Gastrocnemius medialis (tissue), 4 donors: ENCODE data around the gene IL18RAP. TPM values are rescaled to one million over a fixed set of nuclear protein-coding genes. Genes with fewer than 3 reads are reported as not detected.

Source experiments
- ATAC-seq, 2 donors: fragments of 150-250 bp; one replicate each; pipeline ENCODE4 v1.9.1; 2016
- DNase-seq, 2 donors: peaks; one replicate each; pipeline ENCODE4 v3.0.0-alpha.2; 2019
- H3K27ac ChIP-seq, 4 donors: fragments of 200-600 bp; sonication (generic); 1 replicate in 1 of 4; 2 replicates in 3 of 4; pipeline ENCODE4 v1.5.1; 2016 to 2018; ENCODE audit warnings: mild to moderate bottlenecking in 2 of 4, moderate library complexity in 1 of 4
- H3K27me3 ChIP-seq, 3 donors: fragments of 200-600 bp; sonication (generic) in 2 of 3; 1 replicate in 1 of 3; 2 replicates in 2 of 3; pipeline versions ENCODE4 v1.5.1 to v1.6.0; 2016 to 2019; ENCODE audit warnings: mild to moderate bottlenecking in 1 of 3, moderate library complexity in 1 of 3
- H3K36me3 ChIP-seq, 2 donors: fragments of 200-600 bp; sonication (generic) in 1 of 2; one replicate each; pipeline ENCODE4 v1.5.1; 2017 to 2018
- H3K4me1 ChIP-seq, 2 donors: fragments of 200-600 bp; sonication (generic) in 1 of 2; one replicate each; pipeline ENCODE4 v1.5.1; 2016 to 2017; ENCODE audit warnings: mild to moderate bottlenecking in 2 of 2
- H3K4me3 ChIP-seq, 4 donors: fragments of 200-600 bp; sonication (generic) in 3 of 4; 1 replicate in 1 of 4; 2 replicates in 3 of 4; pipeline ENCODE4 v1.5.1; 2016 to 2019; ENCODE audit warnings: mild to moderate bottlenecking in 2 of 4
- H3K9me3 ChIP-seq, 3 donors: fragments of 200-600 bp; sonication (generic) in 2 of 3; 1 replicate in 1 of 3; 2 replicates in 2 of 3; pipeline ENCODE4 v1.5.1; 2016 to 2019
- CTCF ChIP-seq, 5 experiments: fragments of 450-650 bp in 3 of 5; fragments of 200-600 bp in 2 of 5; sonication (generic) in 2 of 5; IDR thresholded peaks in 4 of 5; conservative IDR thresholded peaks in 1 of 5; 1 replicate in 4 of 5; 2 replicates in 1 of 5; pipeline ENCODE4 v1.5.1; 2016 to 2019; ENCODE audit warnings: antibody characterized with exemption in 5 of 5, mild to moderate bottlenecking in 3 of 5, moderate library complexity in 3 of 5
- POLR2A ChIP-seq, 2 donors: fragments of 450-650 bp; IDR thresholded peaks; one replicate each; pipeline ENCODE4 v1.6.1; 2017; ENCODE audit warnings: antibody characterized with exemption in 2 of 2, mild to moderate bottlenecking in 2 of 2, moderate library complexity in 2 of 2
- in situ Hi-C, 4 donors: fragments of 200-750 bp; cut with MboI; loops; one replicate each; pipeline versions ENCODE4 v1.15.0 to v1.8.0; 2017; ENCODE audit warnings: low sequenced_read_pairs in 4 of 4
- intact Hi-C: fragments of 100-400 bp; cut with DNase I; formaldehyde crosslinking; loops from one replicate; pipeline ENCODE4 v1.15.1; 2023; ENCODE audit warnings: low total_unique reads
- total RNA-seq, 4 donors: library from RNA; depleted of rRNA; stranded (reverse); fragments of >200 nt; gene quantifications; one replicate each; pipeline versions ENCODE4 v1.1.0 to v1.2.3, GENCODE V29; 2016

Gene IL18RAP
- total RNA-seq, 4 donors from 2014 or later = 0.29 to 1.9 TPM; not detected in 2

- in situ Hi-C loops = loop anchor here in 1 of 4 donors (10.0 to 25.0 kb wide), 2 partner anchors 465 to 1037 kb away; partner anchors contain the start of gene IL1R2
- ATAC-seq = no peak
Measured at GRCh38 chr2:102451968-102452367, 29.0 kb downstream of the IL18RAP start.

GRCh38 chr2:102453501-102453900 is 30.5 kb downstream of the IL18RAP start:
- TF ChIP-seq POLR2A (IDR thresholded peaks at IDR 0.05) (no peak), CTCF (IDR thresholded peaks at IDR 0.05 in 4 of 5, conservative IDR thresholded peaks at IDR 0.05 in 1 of 5) (no peak)
- in situ Hi-C loops = loop anchor here in 1 of 4 donors (10.0 to 25.0 kb wide), 2 partner anchors 466 to 1039 kb away; partner anchors contain the start of gene IL1R2
- Histone ChIP-seq H3K9me3 (no peaks in the 10 kb centered on the region), H3K27me3 (no peaks in the 10 kb centered on the region), H3K4me3 (no peak overlapping the region), H3K36me3 (no peaks in the 10 kb centered on the region), H3K4me1 (no peaks in the 10 kb centered on the region), H3K27ac (no peak overlapping the region)
- intact Hi-C loops = no loop called here
- DNase-seq (no peak), ATAC-seq (no peak)

More at GRCh38 chr2:102451968-102452367, 29.0 kb downstream of the IL18RAP start:
- no peak for DNase-seq
- Histone ChIP-seq H3K27ac (no peak overlapping the region), H3K4me3 (no peak overlapping the region), H3K27me3 (no peaks in the 10 kb centered on the region), H3K36me3 (no peaks in the 10 kb centered on the region), H3K4me1 (no peaks in the 10 kb centered on the region), H3K9me3 (no peaks in the 10 kb centered on the region)
- intact Hi-C loops = no loop called here
- TF ChIP-seq POLR2A (IDR thresholded peaks at IDR 0.05) = no peak
- no peak for TF ChIP-seq CTCF (IDR thresholded peaks at IDR 0.05 in 4 of 5, conservative IDR thresholded peaks at IDR 0.05 in 1 of 5)

- no peak overlapping the region for H3K27ac ChIP-seq
- in situ Hi-C loops = loop anchor here in 1 of 4 donors (10.0 to 25.0 kb wide), 2 partner anchors 468 to 1040 kb away; partner anchors contain the start of gene IL1R2
- intact Hi-C loops = no loop called here
Measured at GRCh38 chr2:102455061-102455670, 32.2 kb downstream of the IL18RAP start.

GRCh38 chr2:102460467-102460866 is 37.5 kb downstream of the IL18RAP start:
- DNase-seq (no peak), ATAC-seq (no peak)
- no peaks in the 10 kb centered on the region for H3K4me1 ChIP-seq
- H3K9me3 ChIP-seq = no peaks in the 10 kb centered on the region
- in situ Hi-C loops (loop anchor here in 1 of 4 donors (25.0 kb wide), 1 partner anchor 473 kb away; the partner anchor contains the start of gene IL1R2), intact Hi-C loops (no loop called here)
- H3K36me3 ChIP-seq = no peaks in the 10 kb centered on the region
- no peak overlapping the region for H3K27ac ChIP-seq
- H3K4me3 ChIP-seq = no peak overlapping the region
- no peaks in the 10 kb centered on the region for H3K27me3 ChIP-seq
- TF ChIP-seq CTCF (IDR thresholded peaks at IDR 0.05 in 4 of 5, conservative IDR thresholded peaks at IDR 0.05 in 1 of 5) (no peak), POLR2A (IDR thresholded peaks at IDR 0.05) (no peak)

More at GRCh38 chr2:102455061-102455670, 32.2 kb downstream of the IL18RAP start:
- Histone ChIP-seq H3K4me1 (no peaks in the 10 kb centered on the region), H3K4me3 (no peak overlapping the region), H3K27me3 (no peaks in the 10 kb centered on the region), H3K9me3 (no peaks in the 10 kb centered on the region), H3K36me3 (no peaks in the 10 kb centered on the region)
- DNase-seq (no peak), ATAC-seq (no peak)
- TF ChIP-seq POLR2A (IDR thresholded peaks at IDR 0.05) (no peak), CTCF (IDR thresholded peaks at IDR 0.05 in 4 of 5, conservative IDR thresholded peaks at IDR 0.05 in 1 of 5) (no peak)
